ENCODE measurements around the gene MFSD2A.
"Not testable (repeated sequence)": the region's sequence is repeated elsewhere in the genome, so short reads cannot be mapped to it uniquely, and the experiment has no call there.

MFSD2A gene

DNA sequence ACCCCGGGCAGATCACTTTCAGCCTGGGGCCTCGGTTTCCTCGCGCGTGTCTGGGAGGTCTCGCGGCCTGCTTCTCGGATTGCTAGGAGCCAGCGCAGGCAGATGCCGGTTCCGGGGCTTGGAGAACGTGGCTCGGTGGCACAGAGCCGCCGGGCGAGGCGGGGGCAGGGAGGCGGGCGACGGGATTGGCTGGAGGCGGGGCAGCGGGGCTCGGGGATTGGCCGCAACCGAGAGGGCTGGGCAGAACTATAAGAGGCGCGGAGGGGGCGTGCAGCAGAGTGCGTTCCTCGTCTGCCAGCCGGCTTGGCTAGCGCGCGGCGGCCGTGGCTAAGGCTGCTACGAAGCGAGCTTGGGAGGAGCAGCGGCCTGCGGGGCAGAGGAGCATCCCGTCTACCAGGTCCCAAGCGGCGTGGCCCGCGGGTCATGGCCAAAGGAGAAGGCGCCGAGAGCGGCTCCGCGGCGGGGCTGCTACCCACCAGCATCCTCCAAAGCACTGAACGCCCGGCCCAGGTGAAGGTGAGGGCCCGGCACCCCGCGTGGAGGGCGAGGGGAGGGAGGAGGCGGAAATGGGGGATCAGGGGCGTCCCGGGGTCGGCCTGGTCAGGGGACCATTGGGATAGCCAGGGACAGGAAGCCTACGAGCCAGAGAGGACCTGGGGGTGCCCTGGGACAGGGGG lies at the start of gene MFSD2A:
Gene MFSD2A (plus strand): TSS at position 276 of the 677 bp plus-strand sequence. CDS start 148 bp downstream, at position 424.
- peak; percentile 89 for DNase-seq (ENCODE audit: low spot score)

- no peak for DNase-seq (ENCODE audit: low spot score)
Observed at GRCh38 chr1:39905172-39905571, 49.8 kb upstream of the MFSD2A start.

- peak; percentile 42 for DNase-seq (ENCODE audit: low spot score)
Observed at GRCh38 chr1:39907528-39908453, 47.2 kb upstream of the MFSD2A start.

DNA sequence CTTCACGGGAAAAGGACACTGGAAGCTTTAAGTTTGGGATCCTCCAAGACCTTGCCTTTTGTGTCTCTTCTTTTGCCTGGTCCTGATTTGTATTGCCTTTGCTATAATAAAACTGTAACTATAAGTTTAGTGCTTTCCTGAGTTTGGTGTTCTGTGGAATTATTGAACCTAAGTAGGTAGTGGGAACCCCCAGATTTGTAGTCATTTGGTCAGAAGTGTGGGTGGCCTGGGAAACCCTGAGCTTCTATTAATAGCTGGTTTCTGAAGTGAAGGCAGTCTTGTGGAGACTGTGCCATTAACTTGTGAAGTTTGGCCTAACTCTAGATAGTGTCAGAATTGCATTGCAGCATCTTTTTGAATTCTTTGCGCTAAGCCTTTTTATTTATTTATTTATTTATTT lies 46.4 kb upstream of the MFSD2A start:
- DNase-seq (ENCODE audit: low spot score), result no peak

GRCh38 chr1:39910263-39910662 lies 44.7 kb upstream of the MFSD2A start:
- DNase-seq (ENCODE audit: low spot score), result no peak

DNA sequence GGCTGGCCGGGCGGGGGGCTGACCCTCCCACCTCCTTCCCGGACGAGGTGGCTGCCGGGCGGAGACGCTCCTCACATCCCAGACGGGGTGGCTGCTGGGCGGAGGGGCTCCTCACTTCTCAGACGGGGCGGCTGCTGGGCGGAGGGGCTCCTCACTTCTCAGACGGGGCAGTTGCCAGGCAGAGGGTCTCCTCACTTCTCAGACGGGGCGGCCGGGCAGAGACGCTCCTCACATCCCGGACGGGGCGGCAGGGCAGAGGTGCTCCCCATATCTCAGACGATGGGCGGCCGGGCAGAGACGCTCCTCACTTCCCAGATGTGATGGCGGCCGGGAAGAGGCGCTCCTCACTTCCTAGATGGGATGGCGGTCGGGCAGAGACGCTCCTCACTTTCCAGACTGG lies 41.8 kb upstream of the MFSD2A start:
- not testable (repeated sequence) for DNase-seq (ENCODE audit: low spot score)

DNA sequence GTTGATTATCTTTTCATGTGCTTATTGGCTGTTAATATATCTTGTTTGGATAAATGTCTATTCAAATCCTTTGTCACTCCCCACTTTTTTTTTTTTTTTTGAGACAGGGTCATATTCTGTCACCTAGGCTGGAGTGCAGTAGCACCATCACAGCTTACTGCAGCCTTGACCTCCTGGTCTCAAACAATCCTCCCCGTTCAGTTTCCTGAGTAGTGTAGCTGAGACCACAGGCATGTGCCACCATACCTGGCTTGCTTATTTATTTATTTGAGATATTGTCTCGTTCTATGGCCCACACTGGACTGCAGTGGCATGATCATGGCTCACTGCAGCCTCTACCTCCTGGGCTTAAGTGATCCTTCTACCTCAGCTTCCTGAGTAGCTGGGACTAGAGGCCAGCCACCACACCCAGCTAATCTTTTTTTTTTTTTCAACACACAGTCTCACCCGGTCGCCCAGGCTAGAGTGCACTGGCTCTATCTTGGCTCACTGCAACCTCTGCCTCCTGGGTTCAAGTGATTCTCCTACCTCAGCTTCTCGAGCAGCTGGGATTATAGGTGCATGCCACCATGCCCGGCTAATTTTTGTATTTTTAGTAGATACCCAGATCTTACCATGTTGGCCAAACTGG lies 39.3 kb upstream of the MFSD2A start:
- peak; percentile 21 for DNase-seq (ENCODE audit: low spot score)

- no peak for DNase-seq (ENCODE audit: low spot score)
Observed at GRCh38 chr1:39917825-39918224, 37.1 kb upstream of the MFSD2A start.

- DNase-seq (ENCODE audit: low spot score), result peak; percentile 76
Observed at GRCh38 chr1:39919545-39919944, 35.4 kb upstream of the MFSD2A start.

- DNase-seq (ENCODE audit: low spot score), result no peak
Observed at GRCh38 chr1:39922251-39922688, 32.7 kb upstream of the MFSD2A start.

GRCh38 chr1:39925721-39926342 lies 29.1 kb upstream of the MFSD2A start:
- peak; percentile 37 for DNase-seq (ENCODE audit: low spot score)

DNA sequence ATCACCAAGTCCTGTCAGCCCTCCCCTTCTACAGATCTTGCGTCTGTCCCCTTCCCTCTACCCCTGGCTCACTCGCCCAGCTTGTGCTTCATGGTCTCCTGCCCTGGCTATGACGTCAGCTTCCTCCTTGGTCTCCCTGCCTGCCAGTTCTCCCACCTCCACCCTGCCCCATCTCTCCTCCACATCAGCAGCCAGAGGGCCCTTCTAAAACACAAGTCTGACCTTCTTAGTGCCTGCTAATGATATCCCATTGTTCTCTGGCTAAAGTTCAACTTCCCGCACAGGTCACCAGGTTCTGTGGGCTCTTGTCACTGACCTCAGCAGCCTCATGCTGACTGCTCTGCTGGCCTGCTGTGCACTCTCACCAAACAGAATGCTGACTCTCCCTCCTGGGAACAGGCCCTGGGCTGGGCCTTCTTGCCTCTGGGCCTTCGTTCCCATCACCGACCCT lies 28.6 kb upstream of the MFSD2A start:
- peak; percentile 78 for DNase-seq (ENCODE audit: low spot score)

GRCh38 chr1:39926820-39927219 lies 28.1 kb upstream of the MFSD2A start:
- DNase-seq (ENCODE audit: low spot score), result no peak

DNA sequence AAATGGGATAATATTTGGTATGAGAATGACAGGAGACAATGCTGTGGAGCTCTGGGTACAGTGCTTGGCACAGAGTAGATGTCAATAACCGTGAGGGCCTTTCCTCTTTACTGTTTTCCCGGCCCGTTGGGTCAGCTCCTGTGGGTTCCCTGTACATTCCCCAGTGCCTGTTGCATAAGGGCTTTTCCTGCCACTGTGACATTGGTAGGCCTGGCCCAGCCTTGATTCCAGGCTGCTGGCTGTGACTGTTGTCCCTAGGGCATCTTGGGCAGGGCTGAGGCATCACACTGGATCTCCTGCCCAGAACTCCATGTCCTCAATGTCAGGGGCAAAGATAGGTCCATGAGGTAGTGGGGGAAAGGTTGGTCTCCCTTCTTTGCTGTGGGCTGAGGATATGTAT lies 27.4 kb upstream of the MFSD2A start:
- DNase-seq (ENCODE audit: low spot score), result no peak

- no peak for DNase-seq (ENCODE audit: low spot score)
Observed at GRCh38 chr1:39928809-39929587, 25.9 kb upstream of the MFSD2A start.

- DNase-seq (ENCODE audit: low spot score), result peak; percentile 88
Observed at GRCh38 chr1:39933956-39934941, 20.7 kb upstream of the MFSD2A start.

DNA sequence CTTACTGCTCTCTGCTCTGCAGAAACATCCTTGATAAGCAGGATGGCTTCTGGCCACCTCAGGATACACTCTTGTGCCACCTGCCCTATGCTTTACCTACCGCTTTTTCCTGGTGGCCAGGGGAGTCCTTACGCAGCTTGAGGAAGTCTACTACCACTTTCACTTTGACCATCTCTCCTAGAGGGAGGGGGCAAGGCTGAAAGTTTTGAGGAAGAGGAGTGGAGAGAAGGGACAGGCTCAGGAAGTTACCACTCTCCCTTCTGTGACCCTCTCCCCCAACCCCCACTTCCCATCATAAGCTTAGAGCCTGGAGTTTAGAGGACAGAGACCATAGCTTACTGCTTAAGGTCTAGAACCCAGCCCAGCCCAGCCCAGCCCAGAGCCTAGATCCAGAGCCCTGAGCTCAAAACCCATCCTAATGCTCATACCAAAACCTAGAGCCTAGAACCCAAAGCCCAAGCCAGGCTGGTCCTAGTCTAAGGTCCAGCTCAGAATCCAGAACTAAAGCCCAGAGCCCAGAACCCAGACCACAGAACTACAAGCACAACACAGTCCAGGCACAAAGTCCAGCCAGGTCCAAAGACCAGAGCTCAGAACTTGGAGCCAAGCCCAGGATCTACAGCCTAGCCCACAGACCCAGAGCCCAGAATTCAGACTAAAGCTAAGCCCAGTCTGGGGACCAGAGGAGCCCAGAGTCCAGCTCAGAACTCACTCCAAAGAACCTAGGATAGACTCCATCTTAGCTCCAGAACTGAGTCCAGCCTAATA lies 18.0 kb upstream of the MFSD2A start:
- no peak for DNase-seq (ENCODE audit: low spot score)

DNA sequence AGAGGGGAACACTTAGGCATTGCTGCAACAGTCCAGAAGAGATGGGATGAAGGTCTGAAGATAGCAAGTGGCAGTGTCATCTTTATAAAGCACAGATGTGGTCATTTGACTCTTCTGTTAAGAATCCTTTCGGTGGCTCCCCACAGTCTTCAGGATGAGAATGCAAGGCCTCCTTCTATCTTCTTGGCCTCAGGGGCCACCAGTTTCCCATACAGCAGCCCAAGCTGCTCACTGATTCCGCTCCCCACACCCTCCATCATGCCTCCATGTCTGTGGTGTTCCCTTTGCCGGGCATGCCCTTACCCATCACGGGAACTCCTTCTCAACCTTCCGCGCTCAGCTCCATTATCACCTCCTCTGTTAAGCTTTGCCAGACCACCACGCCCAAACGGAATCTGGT lies 16.1 kb upstream of the MFSD2A start:
- no peak for DNase-seq (ENCODE audit: low spot score)

DNA sequence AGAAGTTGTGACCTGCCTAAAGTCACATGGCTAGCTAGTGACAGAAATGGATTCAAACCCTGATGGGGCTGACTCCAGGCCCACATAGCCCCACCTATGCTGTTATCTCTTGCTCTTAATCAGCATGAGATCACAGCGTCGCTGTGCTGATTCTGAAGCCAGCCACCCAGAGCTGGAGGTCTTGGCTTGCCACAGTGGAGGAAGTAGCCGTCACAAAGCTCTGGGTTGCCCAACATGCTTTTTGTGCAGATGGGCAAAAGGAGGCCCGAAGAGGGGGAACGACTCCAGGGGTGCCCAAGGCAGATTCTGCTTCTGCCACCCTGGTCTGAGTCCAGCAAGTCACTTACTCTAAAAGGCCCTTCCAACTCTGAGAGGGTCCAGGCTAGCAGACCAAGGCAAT lies 14.7 kb upstream of the MFSD2A start:
- no peak for DNase-seq (ENCODE audit: low spot score)

Measured in kidney tubule cell (primary cell).